ENCODE measurements around the gene PLA2G4B.

DNA sequence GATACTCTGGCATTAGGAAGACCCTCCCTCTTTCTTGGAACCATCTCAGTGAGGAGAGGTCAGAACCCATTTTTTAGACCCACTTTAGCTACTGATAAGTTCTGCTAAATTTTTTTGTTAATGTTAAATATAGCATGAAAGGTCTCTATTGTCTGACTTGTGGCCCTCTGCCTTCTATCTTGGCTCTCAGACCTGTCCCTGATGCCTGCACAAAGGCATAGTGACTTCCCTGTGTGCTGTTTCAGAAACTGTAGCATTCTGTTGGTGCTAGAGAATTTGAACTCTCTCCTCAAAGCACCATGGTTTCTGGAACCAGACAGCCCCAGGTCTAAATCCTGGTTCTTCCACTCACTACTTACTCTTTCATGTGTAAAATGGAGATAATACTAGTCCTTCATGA is 49.0 kb upstream of the PLA2G4B start:
- TF ChIP-seq POLR2A (IDR thresholded peaks at IDR 0.05; ENCODE audit: low read length) (no peak), GATA1 (IDR thresholded peaks at IDR 0.05; ENCODE audit: low read depth, low read length) (no peak)

All from erythroblast (primary cell).